ENCODE results near the gene SLC25A13.

DNA sequence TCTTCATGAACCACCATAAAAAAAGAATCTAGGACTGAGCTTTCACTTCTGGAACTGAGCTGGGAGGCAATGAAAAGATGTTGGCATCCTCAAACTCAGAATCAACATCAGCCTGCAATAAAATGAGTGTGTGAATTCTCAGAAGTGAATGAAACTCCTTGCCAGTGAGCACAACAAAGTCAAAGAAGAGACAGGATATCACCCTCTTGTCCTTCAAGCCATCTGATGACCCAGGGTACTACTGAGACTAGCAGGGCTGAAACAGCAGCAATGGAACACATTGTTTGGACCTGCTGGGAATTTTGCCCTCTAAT is 13.0 kb downstream of the SLC25A13 start:
- TF ChIP-seq, protein P1, sequence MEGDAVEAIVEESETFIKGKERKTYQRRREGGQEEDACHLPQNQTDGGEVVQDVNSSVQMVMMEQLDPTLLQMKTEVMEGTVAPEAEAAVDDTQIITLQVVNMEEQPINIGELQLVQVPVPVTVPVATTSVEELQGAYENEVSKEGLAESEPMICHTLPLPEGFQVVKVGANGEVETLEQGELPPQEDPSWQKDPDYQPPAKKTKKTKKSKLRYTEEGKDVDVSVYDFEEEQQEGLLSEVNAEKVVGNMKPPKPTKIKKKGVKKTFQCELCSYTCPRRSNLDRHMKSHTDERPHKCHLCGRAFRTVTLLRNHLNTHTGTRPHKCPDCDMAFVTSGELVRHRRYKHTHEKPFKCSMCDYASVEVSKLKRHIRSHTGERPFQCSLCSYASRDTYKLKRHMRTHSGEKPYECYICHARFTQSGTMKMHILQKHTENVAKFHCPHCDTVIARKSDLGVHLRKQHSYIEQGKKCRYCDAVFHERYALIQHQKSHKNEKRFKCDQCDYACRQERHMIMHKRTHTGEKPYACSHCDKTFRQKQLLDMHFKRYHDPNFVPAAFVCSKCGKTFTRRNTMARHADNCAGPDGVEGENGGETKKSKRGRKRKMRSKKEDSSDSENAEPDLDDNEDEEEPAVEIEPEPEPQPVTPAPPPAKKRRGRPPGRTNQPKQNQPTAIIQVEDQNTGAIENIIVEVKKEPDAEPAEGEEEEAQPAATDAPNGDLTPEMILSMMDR (conservative IDR thresholded peaks at IDR 0.05 in 1 of 2, IDR thresholded peaks at IDR 0.05 in 1 of 2; ENCODE audit: low read depth in 1 of 2, low read length in 2 of 2) = no peak
- TF ChIP-seq EZH2 (IDR thresholded peaks at IDR 0.05; ENCODE audit: low read length, missing control alignments) = no peak
